Osteoblast (primary cell): Measurements from ENCODE around the gene MTMR10. TPM values are rescaled to one million over a fixed set of nuclear protein-coding genes. Genes with fewer than 3 reads are reported as not detected.

ENCODE experiments used
- DNase-seq: peaks from one replicate; pipeline ENCODE4 v3.0.0; 2011; ENCODE audit warnings: low spot score, mixed read lengths; ENCODE audit not compliant: insufficient read length; ENCODE audit errors: missing footprints
- H2AFZ ChIP-seq: 2 replicates; pipeline ENCODE4 v1.6.0; 2011; ENCODE audit warnings: mild to moderate bottlenecking, low read length
- H3K27ac ChIP-seq: 2 replicates; pipeline ENCODE4 v1.5.1; 2011; ENCODE audit warnings: mild to moderate bottlenecking, low read depth, low read length, moderate library complexity
- H3K27me3 ChIP-seq: 2 replicates; pipeline ENCODE4 v1.6.0; 2012; ENCODE audit warnings: mild to moderate bottlenecking, control low read depth, inconsistent platforms, low read length, moderate library complexity; ENCODE audit not compliant: insufficient read depth
- H3K36me3 ChIP-seq: 2 replicates; pipeline ENCODE4 v1.5.1; 2011; ENCODE audit warnings: mild to moderate bottlenecking, low read length, control low read depth, moderate library complexity; ENCODE audit not compliant: insufficient read depth
- H3K4me1 ChIP-seq: 2 replicates; pipeline ENCODE4 v1.5.1; 2011; ENCODE audit warnings: mild to moderate bottlenecking, low read length, control low read depth, moderate library complexity; ENCODE audit not compliant: insufficient read depth
- H3K4me2 ChIP-seq: 2 replicates; pipeline ENCODE4 v1.6.0; 2011; ENCODE audit warnings: mild to moderate bottlenecking, low read length; ENCODE audit not compliant: insufficient read depth
- H3K4me3 ChIP-seq: fragments of 200-600 bp; sonication (generic); 3 replicates; pipeline ENCODE4 v1.5.1; 2012; ENCODE audit warnings: mild to moderate bottlenecking, low read length, inconsistent platforms; ENCODE audit not compliant: insufficient read depth
- H3K79me2 ChIP-seq: 2 replicates; pipeline ENCODE4 v1.6.0; 2012; ENCODE audit warnings: mild to moderate bottlenecking, low read length, control low read depth, inconsistent platforms; ENCODE audit not compliant: insufficient read depth
- H3K9me3 ChIP-seq: 2 replicates; pipeline ENCODE4 v1.5.1; 2011; ENCODE audit warnings: low read depth, low read length, control low read depth
- H4K20me1 ChIP-seq: 2 replicates; pipeline ENCODE4 v1.6.0; 2012; ENCODE audit warnings: mild to moderate bottlenecking, low read length, control low read depth; ENCODE audit not compliant: insufficient read depth
- CTCF ChIP-seq: IDR thresholded peaks from 2 replicates; pipeline ENCODE4 v1.5.1; 2011; ENCODE audit warnings: mild to moderate bottlenecking, low read depth, low read length, moderate library complexity; ENCODE audit errors: extremely low read depth
- total RNA-seq: library from RNA; depleted of rRNA; stranded (reverse); fragments of >200 nt; gene quantifications from 2 replicates; pipeline ENCODE4 v1.2.3, GENCODE V29; 2012

Gene MTMR10
- 17.4 and 21.8 TPM in 2 replicates for total RNA-seq

GRCh38 chr15:30991255-30992235 lies at the start of gene MTMR10:
Gene MTMR10 (minus strand): TSS chr15:30991628. CDS start chr15:30991506, 122 bp downstream.
- Histone ChIP-seq H3K79me2 (peaks cover 36% of the 10 kb centered on the region), H3K9me3 (no peaks in the 10 kb centered on the region), H3K4me2 (peak within 1 kb of the TSS; percentile 83), H4K20me1 (peaks cover 3% of the 10 kb centered on the region), H2AFZ (peak within 1 kb of the TSS; percentile 93), H3K36me3 (no peaks in the 10 kb centered on the region), H3K27ac (peak within 1 kb of the TSS; percentile 79), H3K4me3 (peak within 1 kb of the TSS; percentile 94), H3K4me1 (peaks cover 7% of the 10 kb centered on the region), H3K27me3 (no peaks in the 10 kb centered on the region)
- DNase-seq = peak; percentile 97
- TF ChIP-seq CTCF = no peak

- Histone ChIP-seq H3K4me1 (no peaks in the 10 kb centered on the region), H2AFZ (no peak overlapping the region), H3K4me3 (no peak overlapping the region), H4K20me1 (no peaks in the 10 kb centered on the region), H3K9me3 (no peaks in the 10 kb centered on the region), H3K79me2 (no peaks in the 10 kb centered on the region), H3K36me3 (no peaks in the 10 kb centered on the region), H3K27ac (no peak overlapping the region), H3K27me3 (no peaks in the 10 kb centered on the region), H3K4me2 (no peak overlapping the region)
- DNase-seq = no peak
- TF ChIP-seq CTCF = no peak
These were observed 49.2 kb upstream of the MTMR10 start for GRCh38 chr15:31040611-31041010.

- DNase-seq = no peak
- no peak overlapping the region for H3K4me3 ChIP-seq
- no peaks in the 10 kb centered on the region for H3K27me3 ChIP-seq
- no peaks in the 10 kb centered on the region for H3K79me2 ChIP-seq
- H4K20me1 ChIP-seq = no peaks in the 10 kb centered on the region
- TF ChIP-seq CTCF = no peak
- H3K4me1 ChIP-seq = no peaks in the 10 kb centered on the region
- H3K27ac ChIP-seq = no peak overlapping the region
- no peak overlapping the region for H2AFZ ChIP-seq
- H3K9me3 ChIP-seq = no peaks in the 10 kb centered on the region
- no peaks in the 10 kb centered on the region for H3K36me3 ChIP-seq
- H3K4me2 ChIP-seq = no peak overlapping the region
These were observed 48.5 kb upstream of the MTMR10 start for GRCh38 chr15:31039961-31040360.
